ENCODE results near the gene JCAD. TPM values are rescaled to one million over a fixed set of nuclear protein-coding genes. Genes with fewer than 3 reads are reported as not detected.

JCAD gene
- polyA plus RNA-seq, 12 donors, result 26.3 to 44.8 (median 29.6) TPM; not detected in 1

DNA sequence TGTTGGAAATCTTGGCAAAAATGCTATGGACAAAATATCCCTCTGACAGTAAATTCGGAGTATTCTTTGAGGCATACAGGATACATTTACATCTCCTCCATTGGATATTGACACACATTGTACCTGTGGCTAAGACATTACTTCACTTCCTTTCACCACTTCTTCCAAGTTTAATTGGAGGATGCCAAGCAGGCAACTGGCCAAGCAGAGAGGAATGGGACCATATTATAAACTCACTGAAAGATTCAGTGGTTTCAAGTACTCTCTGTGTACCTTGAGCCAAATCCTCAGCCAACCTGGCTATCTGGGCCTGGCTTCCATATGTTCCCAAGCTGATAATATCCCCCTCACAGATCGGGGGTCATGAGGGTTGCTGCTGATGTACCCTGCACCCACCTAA lies 14.7 kb upstream of the JCAD start:
- no peak for DNase-seq

DNA sequence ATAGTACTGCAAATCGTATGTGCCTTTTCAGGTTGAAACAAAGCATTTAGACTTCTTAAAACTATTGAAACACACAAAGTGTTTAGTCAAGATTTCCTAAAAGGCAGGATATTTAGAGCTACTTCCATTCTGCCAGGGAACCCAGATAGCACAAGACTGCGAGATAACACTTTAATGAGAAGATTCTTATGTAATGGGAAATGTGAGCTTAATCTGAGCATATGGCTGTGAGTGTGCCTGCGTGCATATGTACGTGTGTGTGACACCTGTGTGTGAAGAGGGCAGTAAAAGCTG lies 14.3 kb upstream of the JCAD start:
- no peak for DNase-seq

GRCh38 chr10:30073045-30073766 lies 13.8 kb upstream of the JCAD start:
- no peak for DNase-seq

GRCh38 chr10:30072068-30072467 lies 12.7 kb upstream of the JCAD start:
- DNase-seq, result no peak

DNA sequence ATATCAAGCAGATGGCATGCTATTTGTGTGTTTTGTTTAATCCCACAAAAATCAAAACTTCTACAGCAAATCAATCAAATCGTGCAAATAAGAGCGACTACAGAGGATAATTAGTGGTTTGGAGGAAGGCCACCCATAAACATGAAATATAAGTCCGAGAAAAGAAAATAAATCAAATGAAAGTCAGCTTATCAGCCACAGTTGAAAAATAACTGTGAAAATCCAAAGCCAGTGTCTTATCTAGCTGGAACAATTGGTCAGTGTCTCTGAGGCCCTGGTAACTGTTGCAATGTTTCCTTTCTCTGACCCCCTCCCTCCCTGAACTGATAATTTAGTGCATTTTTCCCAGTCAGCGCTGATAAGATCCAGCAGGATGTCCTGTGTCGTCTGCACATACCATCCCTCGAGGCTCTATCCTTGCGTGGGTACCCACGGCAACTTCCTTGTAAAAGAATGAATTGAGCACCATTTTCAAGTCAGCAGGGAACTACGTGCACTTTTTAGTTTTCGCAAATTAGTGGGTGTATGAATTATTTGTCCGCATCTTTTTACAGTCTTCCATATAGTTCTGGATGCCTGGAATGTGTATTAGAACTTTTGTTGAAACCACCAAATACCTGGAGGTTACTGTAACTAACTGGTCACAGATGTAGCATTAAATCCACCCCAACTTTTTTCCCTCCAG lies 10.8 kb upstream of the JCAD start:
- DNase-seq, result no peak

GRCh38 chr10:30068492-30069223 lies 9.3 kb upstream of the JCAD start:
- DNase-seq, result no peak

DNA sequence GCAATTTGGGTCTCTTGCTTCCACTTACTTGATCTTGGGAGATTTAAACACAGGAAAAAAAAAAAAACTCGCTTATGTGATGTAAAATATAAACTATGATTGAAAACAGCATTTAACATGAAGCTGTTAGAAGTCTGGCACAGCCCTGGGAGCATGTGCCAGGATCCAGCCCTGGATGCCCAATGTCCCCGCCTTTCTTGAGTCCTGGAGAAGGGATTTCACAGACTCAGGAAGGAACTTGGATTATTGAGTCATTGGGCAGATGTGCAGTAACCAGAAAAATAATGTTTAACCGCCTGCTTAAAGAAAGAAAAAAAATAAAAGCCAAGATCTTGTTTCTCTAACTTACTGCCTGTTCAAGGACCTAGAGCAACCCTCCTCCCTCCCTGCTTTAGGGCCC lies 3.7 kb upstream of the JCAD start:
- peak; percentile 62 for DNase-seq

DNA sequence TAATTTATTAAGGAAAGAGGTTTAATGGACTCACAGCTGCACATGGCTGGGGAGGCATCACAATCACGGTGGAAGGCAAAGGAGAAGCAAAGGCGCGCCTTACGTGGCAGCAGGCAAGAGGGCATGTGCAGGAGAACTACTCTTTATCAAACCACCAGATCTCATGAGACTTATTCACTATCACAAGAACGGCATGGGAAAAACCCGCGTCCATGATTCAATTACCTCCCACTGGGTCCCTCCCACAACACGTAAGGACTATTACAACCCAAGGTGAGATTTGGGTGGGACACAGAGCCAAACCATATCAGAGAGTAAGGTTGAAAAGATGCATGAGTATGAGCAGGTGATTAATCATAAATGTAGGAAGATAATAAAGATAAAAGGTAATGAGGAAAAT lies 3.2 kb upstream of the JCAD start:
- no peak for DNase-seq

GRCh38 chr10:30062090-30062489 lies 2.7 kb upstream of the JCAD start:
- no peak for DNase-seq

DNA sequence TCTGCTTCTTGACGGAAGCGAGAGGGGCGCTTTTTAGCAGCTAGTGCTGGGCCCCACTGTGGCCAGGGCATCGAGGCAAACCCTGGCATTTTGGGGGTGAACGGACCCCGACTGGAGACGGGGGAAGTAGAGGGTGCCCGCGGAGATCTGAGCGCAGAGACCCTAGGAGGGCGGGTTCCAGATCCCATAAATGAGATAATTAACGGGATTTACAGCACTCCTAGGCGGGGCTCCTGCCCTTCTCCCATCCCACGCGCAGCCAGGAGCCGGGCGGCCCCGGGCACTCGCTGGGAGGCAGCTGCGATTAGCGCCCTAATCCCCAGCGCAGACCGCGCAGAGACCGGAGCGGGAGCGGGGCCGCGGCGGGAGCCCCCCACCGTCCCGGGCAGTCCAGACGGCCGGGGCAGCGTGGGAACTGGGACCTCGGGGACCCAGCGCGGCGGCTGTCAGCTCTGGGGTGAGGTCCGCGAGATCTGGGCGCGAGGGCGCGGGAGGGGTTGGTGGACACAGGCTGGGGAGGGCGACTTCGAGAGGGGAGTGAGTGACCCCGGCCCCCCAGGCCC lies 735 bp downstream of the JCAD start:
- no peak for DNase-seq

DNA sequence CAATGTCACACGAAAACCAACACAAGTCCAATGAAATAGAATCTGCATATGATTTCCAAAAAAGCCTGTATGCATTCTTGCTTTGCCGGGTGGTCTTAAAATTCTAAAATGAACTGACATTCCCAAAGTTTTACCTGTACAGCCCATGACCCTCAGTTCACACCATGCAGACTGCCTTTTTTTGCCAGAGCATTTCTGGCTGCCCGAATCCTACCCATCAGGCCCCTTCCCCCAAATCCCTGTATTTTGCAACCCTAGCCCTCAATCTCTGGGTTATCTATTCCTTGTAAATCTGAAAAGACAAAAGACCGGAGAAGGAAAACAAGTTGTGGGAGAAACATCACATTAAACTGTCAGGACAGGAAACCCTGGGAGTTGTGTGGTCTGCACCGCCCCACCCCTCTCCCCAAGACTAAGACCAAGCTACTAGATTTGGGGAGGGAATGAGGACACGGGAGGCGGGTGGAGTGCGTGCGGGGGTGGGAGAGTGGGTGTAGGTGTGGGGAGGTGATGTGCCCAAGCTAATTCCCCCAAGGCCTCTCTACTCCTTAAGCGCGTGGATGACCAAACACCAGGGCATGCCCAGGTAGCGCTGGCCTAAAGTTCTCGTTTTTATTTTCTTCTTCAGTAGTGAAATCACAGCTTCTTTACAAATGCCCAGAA lies 1.4 kb downstream of the JCAD start:
- DNase-seq, result no peak

DNA sequence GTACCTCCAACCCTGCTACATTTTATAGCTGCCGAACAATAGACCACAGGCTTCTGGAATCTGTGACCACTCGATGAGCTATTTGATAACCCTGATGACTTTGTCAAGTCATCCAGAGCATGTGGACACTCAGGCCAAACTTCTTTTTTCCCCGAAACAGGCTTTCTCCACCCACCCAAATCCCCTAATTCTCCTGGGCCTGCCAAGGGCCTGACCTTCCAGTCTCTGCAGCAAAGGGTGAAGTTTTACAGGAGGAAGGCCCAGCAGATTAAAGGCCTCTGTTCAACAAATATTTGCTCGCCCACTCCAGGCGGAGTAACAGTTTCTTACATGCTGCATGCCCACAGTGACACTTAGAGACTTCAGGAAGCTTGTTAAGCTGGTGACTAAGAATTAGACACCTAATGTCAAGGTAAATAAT lies 2.0 kb downstream of the JCAD start:
- DNase-seq, result no peak

DNA sequence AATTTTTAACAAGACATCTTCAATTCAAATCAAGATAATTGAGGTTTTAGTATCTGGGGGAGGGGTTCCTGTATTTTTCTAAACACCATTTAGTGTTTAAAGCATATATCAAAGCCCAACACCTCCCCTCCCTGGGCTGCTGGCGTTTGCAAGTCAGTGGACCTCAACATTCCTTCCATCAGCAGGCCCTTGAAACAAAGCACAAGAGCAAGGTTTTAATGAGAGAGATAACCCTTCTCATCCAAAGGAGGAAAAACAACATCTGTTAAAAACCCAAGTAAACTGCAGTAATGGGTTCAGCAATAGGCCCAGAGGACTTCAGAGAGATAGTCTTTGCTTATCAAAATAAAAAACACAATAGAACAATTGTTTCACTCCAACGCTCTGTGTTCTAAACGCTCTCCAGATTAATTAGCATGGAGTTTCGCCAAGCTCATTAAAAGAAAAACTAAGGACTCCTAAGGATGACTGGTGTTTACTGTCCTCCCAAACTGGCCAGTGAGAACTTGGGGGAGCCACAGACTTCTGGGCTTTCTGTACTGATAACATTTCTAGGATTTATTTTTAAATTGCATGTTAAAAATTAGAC lies 2.5 kb downstream of the JCAD start:
- no peak for DNase-seq

DNA sequence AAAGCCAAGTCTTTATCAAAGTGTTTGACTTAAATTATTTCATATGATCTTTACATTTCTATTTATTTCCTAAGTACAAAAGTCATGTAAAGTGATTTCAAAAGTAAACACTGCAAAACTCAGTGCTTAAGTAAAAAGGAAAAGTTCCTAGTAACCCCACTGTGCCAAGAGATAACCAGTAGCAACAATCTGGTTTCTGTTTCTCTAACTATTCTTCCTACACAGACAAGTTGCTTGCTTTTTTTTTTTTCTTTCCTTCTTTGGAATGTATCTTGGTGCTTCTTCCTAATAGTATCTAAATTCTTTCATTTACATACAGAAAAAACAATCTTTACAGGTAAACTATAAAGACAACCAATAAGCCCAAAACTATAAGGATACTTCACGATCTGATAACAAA lies 3.1 kb downstream of the JCAD start:
- no peak for DNase-seq

DNA sequence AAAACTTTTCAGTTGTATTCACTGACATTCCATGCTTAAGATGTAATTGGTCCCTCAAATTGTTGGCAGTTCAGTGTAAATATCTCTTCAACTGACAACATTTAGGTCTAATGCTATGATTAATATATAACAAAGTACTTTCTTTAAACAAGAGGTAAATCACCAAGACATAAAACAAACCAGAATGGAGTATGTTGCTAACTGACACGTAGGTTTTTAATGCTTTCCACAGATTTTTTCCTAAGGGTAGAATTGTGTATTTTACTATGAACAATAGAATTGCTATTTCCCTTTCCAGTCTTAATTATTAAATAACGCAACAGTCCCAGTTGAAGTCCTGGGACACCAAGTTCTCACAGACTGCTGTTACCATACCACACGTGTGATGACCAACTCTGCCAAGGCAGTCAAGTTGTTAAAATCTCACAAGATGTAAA lies 4.1 kb downstream of the JCAD start:
- DNase-seq, result no peak

DNA sequence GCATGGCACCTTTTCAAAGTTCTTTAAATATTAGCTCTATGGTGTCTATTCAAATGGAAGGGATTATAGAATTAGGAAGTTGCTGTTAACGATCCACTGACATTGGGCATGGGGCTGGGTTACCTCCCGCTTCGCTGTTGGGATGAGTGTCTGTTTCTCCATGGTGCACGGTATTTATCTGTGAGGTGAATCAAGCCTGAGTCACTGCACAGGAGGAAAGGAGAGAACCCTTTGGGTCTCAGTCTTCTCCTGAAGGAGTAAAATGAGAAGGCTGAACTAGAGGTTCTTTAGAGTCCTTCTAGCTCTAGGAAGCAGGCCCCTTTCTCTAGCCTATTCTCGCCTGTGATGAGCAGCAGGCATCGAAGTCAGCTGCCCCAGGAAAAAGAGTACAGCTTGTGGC lies 7.3 kb downstream of the JCAD start:
- DNase-seq, result no peak

DNA sequence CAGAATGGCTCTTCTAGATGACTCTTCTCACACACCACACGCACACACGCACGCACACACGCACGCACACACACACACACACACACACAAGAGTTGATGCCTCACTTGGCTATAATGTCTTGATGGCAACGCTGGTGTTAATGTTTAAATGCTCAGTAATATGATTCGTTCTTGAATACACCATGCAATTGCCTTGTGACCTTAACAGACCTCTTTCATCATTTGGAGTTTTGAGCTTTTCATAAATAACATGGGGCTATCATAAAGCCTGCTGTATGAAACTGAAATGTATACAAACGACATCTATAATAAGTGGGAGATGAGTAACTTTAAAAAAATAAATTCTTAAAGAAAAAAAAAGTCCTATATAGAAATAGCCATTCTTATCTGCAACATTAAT lies 8.2 kb downstream of the JCAD start:
- no peak for DNase-seq

- no peak for DNase-seq
Observed at GRCh38 chr10:30050411-30050810, 9.0 kb downstream of the JCAD start.

GRCh38 chr10:30048768-30049517 lies 10.4 kb downstream of the JCAD start:
- no peak for DNase-seq

- DNase-seq, result no peak
Observed at GRCh38 chr10:30047924-30048531, 11.4 kb downstream of the JCAD start.

- no peak for DNase-seq
Observed at GRCh38 chr10:30047430-30047829, 12.0 kb downstream of the JCAD start.
